Activated CD4-positive, CD25-positive, alpha-beta regulatory T cell treated with anti-CD3 and anti-CD28 coated beads, Interleukin-2, amount 50 U/mL, for 24 hours (primary cell): ENCODE data around the gene GALNT10.
A peak's percentile ranks its signal among the peaks of the same experiment; 100 is the strongest.

Experiments
- ATAC-seq, 2 donors: fragments of 150-1000 bp; cut with Tn5 transposase; one replicate each; pipeline ENCODE4 v1.10.0; 2021; ENCODE audit warnings: mild to moderate bottlenecking in 1 of 2, moderate library complexity in 1 of 2

The GALNT10 gene

DNA sequence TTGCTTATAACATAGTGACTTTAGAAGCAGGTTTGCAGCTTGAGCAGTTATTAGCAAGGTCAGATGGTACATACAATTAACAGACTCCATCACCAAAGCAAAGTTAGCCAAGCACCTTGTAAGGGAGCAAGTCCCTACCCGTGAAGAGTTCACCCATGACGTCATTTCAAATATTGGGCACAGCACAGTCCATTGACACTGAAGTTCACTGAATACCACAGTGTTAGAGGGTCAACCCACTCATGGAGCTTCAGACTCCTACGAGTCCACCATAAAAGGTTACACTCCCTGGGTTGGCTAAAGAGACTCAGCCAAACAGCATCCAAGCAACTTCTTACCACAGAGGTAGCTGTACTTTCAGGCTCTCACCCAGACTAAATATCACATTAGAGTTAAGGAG lies 77.5 kb downstream of the GALNT10 start:
- ATAC-seq, result no peak

GRCh38 chr5:154269414-154269813 lies 78.9 kb downstream of the GALNT10 start:
- ATAC-seq, result no peak

DNA sequence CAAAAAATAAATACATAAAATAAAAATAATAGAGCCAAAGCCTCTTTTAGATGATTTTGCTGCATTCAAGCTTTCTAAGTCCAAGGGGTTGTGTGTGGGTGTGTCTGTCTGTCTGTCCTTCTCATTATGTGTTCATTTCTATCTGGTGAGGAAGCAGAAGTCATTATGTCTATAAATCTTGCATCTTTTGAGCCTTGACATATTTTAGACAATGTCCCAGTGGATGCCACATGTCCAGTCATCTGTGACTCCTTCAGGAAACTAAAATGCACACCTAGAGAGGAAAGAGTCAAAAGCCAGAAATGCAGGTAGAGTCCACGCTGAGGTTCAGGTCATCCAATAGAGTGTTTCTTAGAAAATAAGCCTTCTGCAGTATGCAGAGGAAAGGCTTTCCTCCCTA lies 80.9 kb downstream of the GALNT10 start:
- ATAC-seq, result no peak

DNA sequence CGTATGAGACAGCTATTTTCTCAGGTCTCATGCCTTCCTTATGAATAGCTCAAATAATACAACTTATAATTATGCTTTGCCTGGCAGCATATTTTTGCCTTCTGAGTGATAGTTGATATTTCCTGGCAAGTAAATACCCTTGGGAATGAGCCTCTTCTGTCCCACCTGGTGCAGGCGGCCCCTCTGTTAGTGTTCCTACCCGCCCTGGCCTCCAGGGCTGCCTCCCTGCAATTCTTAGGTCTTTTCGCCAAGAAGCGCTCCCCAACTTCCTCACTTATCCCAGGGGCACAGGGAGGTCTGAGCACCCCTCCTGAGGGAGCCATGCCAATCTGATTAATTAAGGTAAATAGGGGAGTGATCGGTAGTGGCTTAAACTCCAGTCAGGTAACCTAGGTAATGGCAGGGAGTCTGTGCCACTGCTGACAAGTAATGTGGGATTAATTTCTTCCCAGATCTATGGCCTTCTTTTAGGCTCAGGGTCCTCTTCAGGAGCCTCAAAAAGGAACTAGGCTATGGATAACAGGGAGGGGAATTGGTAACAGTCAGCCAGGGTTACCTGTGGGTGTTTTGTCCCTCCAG lies 81.5 kb downstream of the GALNT10 start:
- ATAC-seq, result no peak

GRCh38 chr5:154273028-154273617 lies 82.6 kb downstream of the GALNT10 start:
- no peak for ATAC-seq

DNA sequence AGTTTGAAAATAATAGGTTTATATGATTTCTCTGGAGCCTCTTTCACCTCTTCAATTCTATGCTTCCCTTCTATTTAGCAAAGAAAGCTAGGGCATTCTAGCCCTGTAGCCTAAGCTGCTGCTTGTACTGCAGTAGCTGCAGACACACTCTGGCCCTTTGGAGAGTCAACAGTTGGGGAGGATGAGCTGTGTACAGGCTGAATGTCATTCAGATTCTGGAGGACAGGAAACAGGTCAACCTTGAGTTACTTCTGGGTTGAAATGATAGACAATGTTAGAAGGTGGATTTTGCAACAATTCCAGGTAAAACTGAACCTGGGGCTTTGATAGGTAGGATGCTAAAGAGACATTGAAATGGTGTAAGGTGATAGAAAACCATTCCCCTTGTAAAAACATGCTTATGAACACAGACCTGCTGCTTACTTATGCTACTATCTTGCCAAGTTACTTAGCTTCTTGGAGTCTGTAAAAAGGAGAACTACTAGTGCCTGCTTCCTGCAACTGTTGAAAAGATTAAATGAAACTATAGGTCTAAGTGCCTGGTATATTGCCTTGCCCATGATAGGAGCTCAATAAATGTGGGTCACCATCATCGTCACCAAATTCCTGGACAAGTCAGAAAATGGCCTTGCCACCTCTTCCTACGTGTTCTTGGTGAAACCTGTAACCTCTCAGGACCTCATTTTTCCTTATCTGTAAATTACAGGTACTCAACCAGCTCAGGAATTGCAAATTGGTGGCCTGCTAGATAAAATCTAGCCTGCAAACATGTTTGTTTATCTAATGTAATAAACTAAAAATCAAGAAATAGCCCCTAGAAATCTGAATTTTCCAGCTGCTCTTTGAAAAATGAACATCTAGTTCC lies 83.7 kb downstream of the GALNT10 start:
- ATAC-seq, result no peak

- ATAC-seq, result no peak
These were observed 84.3 kb downstream of the GALNT10 start for GRCh38 chr5:154274828-154275185.

DNA sequence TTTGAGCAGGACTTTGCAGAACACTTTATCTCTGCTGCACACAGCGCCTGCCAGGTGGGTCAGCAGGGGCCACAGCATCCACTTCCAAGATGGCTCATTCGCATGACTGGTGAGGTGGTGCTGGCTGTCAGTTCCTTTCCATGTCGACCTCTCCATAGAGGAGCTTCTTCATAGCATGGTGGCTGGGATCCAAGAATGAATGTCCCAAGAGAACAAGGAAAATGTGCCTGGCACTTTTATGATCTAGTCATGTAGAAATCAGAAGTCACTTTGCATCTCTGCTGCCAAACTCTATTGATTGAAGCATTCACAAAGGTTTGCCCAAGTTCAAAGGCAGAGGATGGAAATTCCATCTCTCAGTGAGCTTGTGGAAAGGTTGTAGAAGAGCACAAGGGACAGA lies 85.0 kb downstream of the GALNT10 start:
- no peak for ATAC-seq

GRCh38 chr5:154276261-154276972 lies 85.9 kb downstream of the GALNT10 start:
- no peak for ATAC-seq

GRCh38 chr5:154276973-154277331 lies 86.4 kb downstream of the GALNT10 start:
- no peak for ATAC-seq

DNA sequence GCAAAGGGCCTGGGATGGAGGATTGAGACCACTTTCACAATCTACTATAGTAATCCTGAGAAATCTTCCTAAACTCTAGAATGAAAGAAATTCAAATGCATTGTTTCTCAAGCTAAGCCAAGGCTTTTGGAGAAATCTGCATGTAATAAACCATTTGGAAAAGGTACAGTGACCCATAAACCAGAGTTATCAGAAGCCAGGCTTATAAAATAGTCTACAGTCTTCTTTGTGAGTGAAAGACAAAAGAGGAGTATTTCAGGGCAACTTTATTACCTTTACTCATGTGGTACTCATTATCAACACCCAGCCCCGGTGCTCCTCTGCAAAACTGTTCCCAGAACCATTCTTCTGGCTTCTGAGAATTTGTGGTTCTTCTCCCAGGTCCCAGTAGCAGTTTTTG lies 87.0 kb downstream of the GALNT10 start:
- ATAC-seq, result no peak

GRCh38 chr5:154278186-154278585 lies 87.7 kb downstream of the GALNT10 start:
- peak in 1 of 2 donors; percentile 30 for ATAC-seq

DNA sequence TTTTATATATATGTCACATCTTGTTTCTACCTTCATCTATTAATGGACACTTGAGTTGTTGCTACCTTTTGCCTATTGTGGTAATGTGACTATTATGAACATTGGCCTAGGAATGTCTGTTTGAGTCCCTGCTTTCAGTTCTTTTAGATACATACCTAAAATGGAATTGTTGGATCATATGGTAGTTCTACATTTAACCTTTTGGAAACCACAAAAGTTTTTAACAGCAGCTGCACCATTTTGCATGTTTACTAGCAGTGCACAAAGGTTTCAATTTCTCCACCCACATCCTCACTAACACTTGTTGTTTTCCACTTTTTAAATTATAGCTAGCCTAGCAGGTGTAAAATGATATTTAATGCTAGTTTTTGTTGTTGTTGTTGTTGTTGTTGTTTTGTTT lies 88.4 kb downstream of the GALNT10 start:
- no peak for ATAC-seq

DNA sequence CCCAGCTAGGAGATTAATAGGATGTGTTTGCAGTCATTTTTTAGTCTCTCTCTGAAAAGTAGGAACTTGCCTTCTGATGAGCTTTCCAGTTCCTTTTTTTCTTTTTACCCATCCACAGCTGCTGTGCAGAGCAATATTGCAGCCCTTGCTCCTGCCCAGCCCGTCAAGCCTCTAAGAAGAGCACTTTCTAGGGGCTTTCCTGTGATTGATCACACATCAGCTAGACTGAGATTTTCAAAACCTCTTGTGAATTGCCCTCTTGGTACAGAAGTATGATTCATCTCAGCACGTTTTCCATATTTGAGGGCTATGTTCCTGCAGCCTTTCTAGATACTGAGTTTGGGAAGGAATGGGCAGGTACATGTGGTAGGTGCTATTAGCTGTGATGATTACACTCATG lies 93.9 kb downstream of the GALNT10 start:
- ATAC-seq, result peak in 1 of 2 donors; percentile 49

- no peak for ATAC-seq
These were observed 95.3 kb downstream of the GALNT10 start for GRCh38 chr5:154285661-154286408.

DNA sequence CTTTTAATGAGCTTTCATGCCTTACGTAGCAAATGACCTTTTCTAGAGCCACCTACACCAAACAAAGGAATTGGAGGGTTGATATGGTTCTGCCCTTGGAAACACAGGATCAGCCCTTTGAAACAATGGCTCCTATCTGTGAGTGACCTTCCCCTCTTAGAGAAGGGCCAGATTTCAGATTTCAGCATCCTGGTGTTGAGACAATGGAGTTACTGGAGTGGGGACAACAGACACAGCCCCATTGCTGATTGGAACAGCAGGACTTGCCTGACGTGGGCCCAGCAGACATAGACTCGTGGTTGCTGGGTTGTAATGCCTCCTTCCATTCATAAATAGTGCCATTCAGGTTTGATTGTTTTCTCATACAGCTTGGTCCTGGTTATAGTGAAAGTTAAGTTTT lies 96.0 kb downstream of the GALNT10 start:
- ATAC-seq, result no peak

- ATAC-seq, result no peak
These were observed 96.6 kb downstream of the GALNT10 start for GRCh38 chr5:154287136-154287535.

DNA sequence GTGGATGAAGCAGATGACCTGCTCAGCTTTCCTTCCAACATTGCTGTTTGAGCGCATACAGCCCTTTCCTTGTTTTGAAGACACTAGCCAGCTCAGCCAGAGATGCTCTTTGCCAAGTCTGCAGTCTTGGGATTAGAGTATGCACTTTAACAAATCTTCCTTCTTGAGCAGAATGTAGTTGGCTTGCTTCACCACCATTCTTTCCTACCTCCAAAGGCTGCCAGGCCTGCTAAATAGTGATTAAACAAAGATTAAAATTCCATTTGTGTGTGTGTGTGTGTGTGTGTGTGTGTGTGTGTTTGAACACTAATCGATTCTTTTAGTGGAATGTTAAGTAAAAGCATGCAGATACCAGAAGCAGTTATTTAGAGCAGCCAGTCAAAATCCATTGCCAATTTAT lies 97.6 kb downstream of the GALNT10 start:
- ATAC-seq, result no peak

DNA sequence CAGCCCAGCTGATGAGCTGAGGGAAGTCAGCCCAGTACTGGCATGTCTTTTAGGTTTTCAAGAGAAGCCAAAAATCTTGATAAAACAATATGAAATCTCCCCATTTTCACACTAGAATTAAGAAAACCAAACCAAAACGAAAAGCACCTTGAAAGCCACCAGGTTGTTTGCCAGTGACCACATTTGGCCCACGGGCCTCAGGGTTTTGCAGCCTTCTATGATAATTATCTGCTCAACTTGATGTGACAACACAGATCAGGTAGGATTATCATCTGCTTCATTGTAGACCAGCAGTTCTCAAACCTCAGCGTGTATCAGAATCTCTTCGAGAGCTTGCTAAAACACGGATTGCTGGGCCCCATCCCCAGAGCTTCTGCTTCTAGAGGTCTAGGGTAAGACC lies 101.4 kb downstream of the GALNT10 start:
- no peak for ATAC-seq

GRCh38 chr5:154293219-154293618 lies 102.7 kb downstream of the GALNT10 start:
- no peak for ATAC-seq

DNA sequence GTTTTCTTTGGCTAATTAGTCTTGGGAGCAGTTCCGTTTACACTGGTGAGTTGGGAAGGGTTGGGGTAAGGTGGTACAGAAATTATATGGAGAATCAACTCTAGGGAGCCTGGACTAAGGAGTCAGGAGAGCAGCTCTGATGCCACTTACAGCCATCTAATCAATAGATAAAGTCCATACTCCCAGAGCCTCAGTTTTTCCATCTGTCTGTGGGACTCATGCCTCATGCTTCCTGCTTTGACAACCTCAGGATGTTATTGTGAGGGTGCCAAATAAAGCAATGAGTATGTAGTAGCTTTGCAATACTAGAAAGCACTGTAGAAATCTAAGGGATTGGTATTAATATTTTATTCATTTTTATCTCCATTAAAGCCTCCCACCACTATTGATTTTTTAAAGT lies 105.0 kb downstream of the GALNT10 start:
- no peak for ATAC-seq

- ATAC-seq, result no peak
These were observed 106.1 kb downstream of the GALNT10 start for GRCh38 chr5:154296525-154297159.
